GM19023 (cell line): Measurements from ENCODE around the gene CLCN6.

Experiments
- ATAC-seq: cut with Tn5 transposase; IDR thresholded peaks from one replicate; pipeline ENCODE4 v1.9.1; 2021; ENCODE audit warnings: mild to moderate bottlenecking, moderate library complexity; ENCODE audit not compliant: unreplicated experiment

The CLCN6 gene

DNA sequence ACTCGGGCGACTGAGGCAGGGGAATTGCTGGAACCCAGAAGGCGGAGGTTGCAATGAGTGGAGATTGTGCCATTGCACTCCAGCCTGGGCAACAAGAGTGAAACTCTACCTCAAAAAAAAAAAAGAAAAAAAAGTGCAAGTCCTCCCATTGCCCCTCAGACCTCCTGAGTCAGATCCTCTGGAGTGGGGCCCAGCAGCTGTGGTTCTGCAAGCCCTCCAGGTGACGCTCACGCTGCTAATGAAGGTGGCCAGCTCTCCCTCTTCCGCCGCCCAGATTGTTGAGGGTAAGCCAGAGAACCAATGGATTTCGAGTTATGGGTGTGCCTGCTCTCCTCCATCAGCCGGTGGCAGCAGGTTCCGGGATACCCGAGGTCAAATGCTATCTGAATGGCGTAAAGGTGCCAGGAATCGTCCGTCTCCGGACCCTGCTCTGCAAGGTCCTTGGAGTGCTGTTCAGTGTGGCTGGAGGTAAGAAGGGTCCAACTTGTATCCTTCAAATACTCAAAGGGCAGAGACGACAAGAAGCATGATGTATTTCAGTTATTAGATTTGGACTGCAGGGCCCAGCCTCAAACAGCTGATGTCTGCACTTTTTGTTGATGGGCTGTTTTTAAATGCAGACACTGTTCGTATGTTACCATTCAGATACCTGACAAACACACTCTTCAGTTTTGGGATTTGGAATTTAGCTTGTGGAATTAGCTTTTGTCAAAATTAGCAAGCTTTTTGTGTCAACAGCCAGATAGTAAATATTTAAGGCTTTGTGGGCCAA lies 17.6 kb downstream of the CLCN6 start:
- ATAC-seq: no peak

DNA sequence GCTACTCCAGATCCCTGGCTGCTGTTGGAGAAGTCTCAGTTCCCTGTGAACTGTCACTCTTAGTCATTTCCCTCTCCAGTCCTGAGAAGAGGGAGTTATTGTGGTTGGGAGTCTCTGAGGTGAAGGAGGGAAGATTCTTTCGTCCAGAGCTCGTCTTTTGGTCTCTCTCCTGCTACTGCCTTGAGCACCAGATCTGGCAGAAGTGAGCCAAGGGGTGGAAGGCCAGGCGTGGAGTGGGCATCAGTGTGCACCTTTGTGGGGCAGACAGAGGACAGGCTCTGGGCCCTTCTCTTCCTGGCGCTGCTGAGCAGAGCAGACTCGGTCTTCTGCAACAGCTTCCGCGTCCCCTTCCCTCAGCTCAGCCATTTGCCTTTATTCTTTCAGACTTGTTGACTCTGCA lies 19.1 kb downstream of the CLCN6 start:
- ATAC-seq: no peak

DNA sequence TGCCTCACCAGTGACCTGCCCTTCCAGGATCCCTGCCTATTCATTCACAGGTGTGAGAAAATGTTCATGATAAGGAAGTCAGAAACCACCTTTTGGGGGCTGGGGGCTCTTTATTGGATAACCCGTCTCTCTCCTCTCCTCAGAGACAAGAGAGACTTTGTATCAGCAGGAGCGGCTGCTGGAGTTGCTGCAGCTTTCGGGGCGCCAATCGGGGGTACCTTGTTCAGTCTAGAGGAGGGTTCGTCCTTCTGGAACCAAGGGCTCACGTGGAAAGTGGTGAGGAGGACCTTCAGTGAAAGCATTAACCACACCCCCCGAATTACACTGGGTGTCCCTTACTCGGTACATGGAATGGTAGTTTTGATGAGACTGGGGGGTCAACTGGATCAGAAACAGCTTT lies 21.0 kb downstream of the CLCN6 start:
- ATAC-seq: no peak

DNA sequence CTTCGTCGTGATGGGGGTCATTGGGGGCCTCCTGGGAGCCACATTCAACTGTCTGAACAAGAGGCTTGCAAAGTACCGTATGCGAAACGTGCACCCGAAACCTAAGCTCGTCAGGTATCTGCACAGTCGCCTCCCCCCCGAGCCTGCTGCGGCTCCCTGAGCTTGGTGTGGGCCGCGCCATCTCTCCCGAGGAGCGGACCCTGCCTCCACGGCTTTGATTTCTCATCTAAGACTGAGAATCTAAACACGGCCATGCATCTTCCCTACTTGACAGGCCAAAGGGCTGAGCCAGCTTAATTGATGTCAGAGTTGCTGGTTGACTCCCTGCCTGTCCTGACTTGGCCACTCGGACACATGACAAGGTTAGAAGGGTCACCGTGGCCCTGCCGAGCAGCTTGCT lies 22.5 kb downstream of the CLCN6 start:
- ATAC-seq: no peak

DNA sequence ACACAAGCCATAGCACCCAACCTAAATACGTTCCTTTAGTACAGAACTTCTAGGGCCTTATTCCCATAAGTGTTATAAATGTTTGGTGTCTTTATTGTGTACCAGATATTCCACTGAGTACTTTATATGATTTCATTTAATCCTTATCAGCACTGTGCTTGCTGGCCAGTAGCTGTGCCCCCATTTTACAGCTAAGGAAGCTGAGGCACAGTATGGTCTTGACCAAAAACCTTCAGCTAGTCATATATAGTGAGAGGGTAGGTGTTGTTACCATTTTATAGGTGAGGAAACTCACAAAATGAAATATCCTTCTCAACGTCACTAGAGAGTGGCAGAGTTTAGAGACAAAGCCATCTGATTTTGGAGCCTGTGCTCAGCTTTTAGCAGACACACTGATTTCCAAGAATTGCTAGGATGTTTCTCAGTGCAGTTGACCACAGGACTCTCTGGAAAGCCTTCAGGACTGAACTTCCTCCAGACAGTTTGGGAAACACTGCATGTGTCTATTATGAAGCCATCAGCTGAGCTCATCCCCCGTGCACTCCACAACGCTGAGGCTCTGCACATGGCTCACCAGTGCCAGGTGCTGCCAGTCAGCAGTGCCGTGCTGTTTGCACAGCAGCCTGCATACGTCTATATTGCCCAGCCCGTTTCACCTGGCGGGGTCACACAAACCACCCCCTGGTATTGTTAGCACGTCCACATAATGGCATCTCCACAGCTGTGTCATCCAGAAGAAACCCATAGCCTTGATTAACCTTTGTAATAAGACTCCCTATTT lies 26.1 kb downstream of the CLCN6 start:
- ATAC-seq: no peak

DNA sequence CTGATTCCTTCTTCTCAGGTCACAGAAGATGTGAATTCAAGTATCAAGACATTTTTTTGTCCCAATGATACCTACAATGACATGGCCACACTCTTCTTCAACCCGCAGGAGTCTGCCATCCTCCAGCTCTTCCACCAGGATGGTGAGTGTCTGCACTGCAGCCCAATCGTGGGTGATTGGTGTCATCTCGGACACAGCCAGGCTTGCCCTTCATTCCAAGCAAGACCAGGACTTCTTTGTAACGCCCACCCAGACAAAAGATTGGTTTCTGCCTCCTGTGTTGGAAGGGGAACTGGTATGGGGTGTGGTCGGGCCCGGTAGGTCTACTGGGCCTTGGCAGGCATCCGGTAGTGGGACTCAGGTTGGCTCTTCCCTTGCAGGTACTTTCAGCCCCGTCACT lies 27.5 kb downstream of the CLCN6 start:
- ATAC-seq: no peak

DNA sequence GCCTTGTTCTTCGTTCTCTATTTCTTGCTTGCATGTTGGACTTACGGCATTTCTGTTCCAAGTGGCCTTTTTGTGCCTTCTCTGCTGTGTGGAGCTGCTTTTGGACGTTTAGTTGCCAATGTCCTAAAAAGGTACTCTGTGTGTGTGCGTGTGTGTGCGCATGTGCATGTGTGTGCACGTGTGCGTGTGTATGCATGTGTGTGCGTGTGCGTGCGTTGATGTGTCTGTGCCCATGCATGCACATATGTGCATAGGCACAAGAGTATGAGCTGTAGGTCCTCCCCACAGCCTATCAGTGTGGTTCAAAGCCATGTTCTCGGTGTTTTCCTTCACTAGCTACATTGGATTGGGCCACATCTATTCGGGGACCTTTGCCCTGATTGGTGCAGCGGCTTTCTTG lies 27.9 kb downstream of the CLCN6 start:
- ATAC-seq: no peak

DNA sequence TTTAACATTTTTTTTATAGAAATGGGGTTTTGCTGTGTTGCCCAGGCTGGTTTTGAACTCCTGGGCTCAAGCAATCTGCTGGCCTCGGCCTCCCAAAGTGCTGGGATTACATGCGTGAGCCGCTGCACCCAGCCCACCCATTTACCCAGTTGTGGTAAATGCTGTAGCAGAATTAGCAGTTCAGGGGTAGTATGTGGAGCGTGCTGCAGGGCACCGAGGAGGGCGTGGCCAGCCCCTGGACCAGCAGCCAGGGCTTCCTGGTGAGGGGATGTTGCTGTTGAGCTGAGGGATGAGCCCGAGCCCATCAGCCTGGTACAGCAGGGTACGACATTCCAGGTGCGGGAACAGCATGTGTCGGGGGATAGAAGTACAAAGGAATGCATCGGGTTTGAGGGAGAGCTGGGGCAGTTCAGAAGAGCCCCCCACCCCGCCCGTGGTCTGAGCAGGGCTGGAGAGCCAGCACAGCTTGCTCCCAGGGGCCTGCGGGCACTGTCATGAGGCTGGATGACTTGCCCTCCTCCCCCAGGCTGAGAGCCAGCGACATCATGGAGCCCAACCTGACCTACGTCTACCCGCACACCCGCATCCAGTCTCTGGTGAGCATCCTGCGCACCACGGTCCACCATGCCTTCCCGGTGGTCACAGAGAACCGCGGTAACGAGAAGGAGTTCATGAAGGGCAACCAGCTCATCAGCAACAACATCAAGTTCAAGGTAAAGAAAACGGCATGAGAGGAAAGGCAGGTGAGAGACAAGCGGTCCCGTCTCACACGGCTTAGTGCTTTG lies 29.6 kb downstream of the CLCN6 start:
- ATAC-seq: no peak

DNA sequence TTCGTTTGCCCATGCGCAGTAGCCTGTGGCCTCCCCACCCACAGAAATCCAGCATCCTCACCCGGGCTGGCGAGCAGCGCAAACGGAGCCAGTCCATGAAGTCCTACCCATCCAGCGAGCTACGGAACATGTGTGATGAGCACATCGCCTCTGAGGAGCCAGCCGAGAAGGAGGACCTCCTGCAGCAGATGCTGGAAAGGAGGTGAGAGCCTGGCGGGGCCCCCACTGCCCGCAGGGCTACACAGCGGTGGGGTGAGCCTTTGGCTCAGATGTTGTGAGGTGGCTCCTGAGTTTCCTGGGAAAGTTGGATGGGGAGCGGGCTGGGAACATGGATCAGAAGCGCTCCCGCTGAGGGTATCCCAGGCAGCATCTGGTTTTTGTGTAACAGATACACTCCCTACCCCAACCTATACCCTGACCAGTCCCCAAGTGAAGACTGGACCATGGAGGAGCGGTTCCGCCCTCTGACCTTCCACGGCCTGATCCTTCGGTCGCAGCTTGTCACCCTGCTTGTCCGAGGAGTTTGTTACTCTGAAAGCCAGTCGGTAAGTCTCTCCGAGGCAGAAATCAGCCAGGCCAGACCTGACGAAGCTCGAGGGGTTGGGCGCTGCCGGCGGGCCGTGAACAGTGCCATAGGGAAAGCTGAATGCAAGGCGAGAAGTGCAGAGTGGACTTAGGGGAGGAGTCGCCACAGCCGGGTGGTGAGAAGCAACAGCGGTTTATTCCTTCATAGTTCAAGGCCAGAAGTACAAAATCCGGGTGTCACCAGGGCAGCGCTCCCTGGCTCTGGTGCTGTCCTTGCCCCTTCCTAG lies 31.2 kb downstream of the CLCN6 start:
- ATAC-seq: no peak

DNA sequence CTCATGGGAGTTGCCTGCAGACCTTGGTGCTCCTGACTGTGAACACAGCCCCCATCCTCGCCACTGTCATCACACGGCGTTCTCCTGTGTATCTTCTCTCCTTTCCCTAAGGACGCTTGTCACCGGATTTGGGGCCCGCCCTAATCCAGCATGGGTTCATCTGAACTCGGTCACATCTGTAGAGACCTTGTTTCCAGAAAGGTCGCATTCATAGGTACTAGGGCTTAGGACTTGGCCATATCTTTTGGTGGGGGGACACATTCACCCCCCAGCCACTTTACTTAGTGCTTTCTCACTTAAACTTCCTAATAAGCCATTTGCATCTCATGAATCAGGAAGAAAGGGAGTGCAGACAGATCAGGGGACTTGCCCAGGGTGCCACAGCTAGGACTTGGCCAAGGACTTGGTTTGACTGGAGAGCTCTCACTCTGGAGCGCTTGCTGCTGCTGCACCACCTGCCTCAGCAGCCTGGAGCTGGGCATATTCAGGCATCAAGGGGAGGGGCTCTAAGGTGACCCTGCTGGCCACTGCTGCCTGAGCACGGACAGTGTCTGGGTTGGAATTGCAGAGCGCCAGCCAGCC lies 31.9 kb downstream of the CLCN6 start:
- ATAC-seq: no peak

DNA sequence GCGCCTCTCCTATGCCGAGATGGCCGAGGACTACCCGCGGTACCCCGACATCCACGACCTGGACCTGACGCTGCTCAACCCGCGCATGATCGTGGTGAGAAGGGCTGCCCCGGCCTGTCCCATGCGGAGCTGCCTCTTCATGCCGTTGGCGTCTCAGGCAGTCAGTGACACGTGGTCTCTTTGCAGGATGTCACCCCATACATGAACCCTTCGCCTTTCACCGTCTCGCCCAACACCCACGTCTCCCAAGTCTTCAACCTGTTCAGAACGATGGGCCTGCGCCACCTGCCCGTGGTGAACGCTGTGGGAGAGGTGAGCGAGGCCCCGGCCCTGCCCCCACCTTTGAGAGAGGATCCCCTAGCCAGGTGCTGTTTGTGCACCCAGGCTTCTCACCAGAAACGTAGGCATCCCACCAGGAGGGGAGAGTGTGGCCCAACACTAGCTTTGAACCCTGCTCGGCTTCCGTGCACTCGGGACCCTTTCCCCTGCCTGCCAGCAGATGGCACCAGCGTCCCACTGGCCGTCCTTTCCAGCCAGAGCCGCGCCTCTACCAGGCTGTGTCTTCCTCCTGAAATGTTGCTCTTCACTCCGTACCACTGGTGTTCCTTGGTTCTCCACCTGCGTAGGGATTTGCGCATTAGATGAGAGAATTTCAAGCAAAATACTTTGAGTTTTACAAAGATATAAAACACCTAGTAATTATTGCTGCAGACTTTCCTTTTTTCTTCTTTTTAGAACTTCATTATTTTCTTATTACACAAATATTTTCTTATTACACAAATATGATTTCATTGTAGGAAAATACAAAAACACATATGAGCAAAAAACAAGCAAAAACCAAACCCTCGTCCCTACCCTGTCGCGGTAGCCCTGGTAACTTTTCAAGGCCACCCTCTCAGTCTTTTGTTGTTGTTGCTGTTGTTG lies 32.6 kb downstream of the CLCN6 start:
- ATAC-seq: no peak

DNA sequence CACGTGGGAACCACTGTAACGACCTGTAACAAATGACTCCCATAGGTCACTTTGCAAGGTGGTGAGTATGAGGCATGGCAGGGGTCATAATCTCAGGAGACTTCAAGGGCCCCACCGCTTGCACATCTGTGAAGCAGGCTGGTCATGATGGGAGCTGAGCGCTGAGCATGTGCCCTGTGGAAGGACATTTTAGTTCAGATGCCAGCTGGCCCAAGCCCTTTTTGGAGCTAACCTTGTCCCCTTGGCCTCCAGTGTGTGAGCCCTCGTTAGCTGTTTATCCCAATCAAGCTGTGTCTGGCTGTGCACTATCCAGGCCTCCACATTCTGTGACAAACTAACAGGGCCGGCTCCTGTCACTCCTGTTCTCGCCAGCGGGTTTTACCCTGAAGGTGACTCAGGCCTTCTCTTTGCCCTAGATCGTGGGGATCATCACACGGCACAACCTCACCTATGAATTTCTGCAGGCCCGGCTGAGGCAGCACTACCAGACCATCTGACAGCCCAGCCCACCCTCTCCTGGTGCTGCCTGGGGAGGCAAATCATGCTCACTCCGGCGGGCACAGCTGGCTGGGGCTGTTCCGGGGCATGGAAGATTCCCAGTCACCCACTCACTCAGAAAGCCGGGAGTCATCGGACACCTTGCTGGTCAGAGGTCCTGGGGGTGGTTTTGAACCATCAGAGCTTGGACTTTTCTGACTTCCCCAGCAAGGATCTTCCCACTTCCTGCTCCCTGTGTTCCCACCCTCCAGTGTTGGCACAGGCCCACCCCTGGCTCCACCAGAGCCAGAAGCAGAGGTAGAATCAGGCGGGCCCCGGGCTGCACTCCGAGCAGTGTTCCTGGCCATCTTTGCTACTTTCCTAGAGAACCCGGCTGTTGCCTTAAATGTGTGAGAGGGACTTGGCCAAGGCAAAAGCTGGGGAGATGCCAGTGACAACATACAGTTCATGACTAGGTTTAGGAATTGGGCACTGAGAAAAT lies 34.0 kb downstream of the CLCN6 start:
- no peak for ATAC-seq

DNA sequence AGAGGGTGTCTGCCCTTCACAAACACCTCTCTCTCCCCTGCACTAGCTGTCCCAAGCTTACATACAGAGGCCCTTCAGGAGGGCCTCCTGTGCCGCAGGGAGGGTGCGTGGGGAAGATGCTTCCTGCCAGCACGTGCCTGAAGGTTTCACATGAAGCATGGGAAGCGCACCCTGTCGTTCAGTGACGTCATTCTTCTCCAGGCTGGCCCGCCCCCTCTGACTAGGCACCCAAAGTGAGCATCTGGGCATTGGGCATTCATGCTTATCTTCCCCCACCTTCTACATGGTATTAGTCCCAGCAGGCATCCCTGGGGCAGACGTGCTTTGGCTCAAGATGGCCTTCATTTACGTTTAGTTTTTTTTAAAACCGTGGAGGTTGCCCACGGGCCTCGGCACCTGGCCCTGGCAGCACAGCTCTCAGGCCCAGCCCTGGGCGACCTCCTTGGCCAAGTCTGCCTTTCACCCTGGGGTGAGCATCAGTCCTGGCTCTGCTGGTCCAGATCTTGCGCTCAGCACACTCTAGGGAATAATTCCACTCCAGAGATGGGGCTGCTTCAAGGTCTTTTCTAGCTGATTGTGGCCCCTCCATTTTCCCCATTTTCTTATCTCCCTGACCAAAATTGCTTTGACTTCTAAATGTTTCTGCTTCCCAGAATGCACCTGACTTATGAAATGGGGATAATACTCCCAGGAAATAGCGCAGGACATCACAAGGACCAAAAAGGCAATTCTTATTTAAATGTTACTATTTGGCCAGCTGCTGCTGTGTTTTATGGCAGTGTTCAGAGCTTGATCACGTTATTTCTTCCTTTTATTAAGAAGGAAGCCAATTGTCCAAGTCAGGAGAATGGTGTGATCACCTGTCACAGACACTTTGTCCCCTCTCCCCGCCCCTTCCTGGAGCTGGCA lies 35.5 kb downstream of the CLCN6 start:
- ATAC-seq: no peak

DNA sequence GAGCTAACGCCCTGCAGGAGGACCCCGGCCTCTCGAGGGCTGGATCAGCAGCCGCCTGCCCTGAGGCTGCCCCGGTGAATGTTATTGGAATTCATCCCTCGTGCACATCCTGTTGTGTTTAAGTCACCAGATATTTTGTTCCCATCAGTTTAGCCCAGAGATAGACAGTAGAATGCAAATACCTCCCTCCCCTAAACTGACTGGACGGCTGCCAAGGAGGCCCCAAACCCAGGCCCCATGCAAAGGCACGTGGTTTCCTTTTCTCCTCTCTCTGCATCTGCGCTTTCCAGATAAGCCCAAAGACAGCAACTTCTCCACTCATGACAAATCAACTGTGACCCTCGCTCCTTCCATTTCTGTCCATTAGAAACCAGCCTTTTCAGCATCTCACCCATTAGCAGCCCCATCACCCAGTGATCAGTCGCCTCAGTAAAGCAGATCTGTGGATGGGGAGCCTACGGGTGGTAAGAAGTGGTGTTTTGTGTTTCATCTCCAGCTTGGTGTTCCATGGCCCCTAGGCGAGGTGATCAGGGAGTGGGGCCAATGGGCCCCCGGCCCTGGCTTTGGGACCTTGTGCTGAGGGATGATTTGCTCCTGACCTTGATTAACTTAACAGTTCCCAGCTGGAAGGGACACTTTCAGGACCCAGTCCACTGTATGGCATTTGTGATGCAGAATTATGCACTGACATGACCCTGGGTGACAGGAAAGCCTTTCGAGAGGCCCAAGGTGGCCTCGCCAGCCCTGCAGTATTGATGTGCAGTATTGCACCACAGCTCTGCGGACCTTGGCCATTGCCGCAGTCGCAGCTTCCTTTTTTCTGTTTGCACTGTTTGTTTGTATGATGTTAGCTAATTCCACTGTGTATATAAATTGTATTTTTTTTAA lies 36.4 kb downstream of the CLCN6 start:
- no peak for ATAC-seq

DNA sequence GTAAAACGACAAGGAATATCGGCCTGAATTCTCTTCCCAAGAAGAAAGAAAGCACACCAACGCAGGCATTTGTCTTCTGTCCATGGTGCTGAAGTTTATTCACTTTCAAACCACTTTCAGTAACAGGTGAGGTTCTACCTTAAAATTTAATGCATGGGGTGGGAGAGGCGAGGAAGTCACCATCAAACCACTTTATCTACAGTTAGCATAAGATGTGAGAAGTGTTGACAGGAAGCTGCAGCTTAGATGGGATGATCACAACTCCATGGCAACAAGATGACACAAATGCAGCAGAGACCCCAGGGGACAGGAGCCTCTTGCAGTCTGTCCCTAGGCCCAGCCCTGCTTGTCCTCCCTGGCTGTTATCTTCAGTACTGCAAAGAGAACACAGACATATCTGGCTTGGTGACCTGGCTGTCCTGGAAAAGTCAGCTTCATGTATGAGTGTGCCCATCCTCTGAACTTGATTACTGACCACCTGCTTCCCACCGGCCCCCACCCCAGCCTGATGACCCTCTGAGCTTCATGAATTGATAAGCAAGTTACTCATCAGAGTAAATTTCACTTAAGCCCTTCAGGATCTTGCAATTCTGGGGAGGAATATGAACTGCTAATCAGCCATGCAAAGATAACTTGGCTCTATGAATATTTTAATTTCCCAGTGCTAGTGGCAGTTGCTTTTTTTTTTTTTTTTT lies 39.8 kb downstream of the CLCN6 start:
- ATAC-seq: no peak
